Choroid plexus epithelial cell (primary cell): ENCODE data around the gene HK2.
A peak's percentile ranks its signal among the peaks of the same experiment; 100 is the strongest.

Experiments
- DNase-seq: peaks from one replicate; pipeline ENCODE4 v3.0.0-alpha.2; 2010; ENCODE audit warnings: low read depth
- H3K4me3 ChIP-seq: 2 replicates; pipeline ENCODE4 v1.5.1; 2011; ENCODE audit warnings: low read depth, mild to moderate bottlenecking, control low read depth, low read length, moderate library complexity
- CTCF ChIP-seq: conservative IDR thresholded peaks from 2 replicates; pipeline ENCODE4 v1.5.1; 2011; ENCODE audit warnings: low read depth, mild to moderate bottlenecking, control low read depth, inconsistent platforms, low read length, moderate library complexity

HK2 gene

GRCh38 chr2:74872389-74872836 lies 38.5 kb downstream of the HK2 start:
- DNase-seq: no peak
- TF ChIP-seq CTCF: no peak
- no peak overlapping the region for H3K4me3 ChIP-seq

GRCh38 chr2:74873012-74873665 lies 39.2 kb downstream of the HK2 start:
- DNase-seq: no peak
- TF ChIP-seq CTCF: no peak
- no peak overlapping the region for H3K4me3 ChIP-seq

GRCh38 chr2:74873678-74874640 lies 40.0 kb downstream of the HK2 start:
- H3K4me3 ChIP-seq: no peak overlapping the region
- no peak for DNase-seq
- TF ChIP-seq CTCF: no peak

GRCh38 chr2:74876081-74876886 lies 42.4 kb downstream of the HK2 start:
- H3K4me3 ChIP-seq: no peak overlapping the region
- TF ChIP-seq CTCF: peak; percentile 75
- peak; percentile 71 for DNase-seq

GRCh38 chr2:74877376-74877775 lies 43.4 kb downstream of the HK2 start:
- DNase-seq: no peak
- H3K4me3 ChIP-seq: no peak overlapping the region
- TF ChIP-seq CTCF: no peak

- no peak overlapping the region for H3K4me3 ChIP-seq
- no peak for TF ChIP-seq CTCF
- no peak for DNase-seq
These were observed 44.0 kb downstream of the HK2 start for GRCh38 chr2:74877781-74878433.
